PC-9 (cell line): ENCODE data around the gene SHE.

Experiments used
- EZH2 ChIP-seq: fragments of 200-600 bp; sonication (generic); IDR thresholded peaks from 2 replicates; pipeline ENCODE4 v1.8.0; 2017; ENCODE audit warnings: antibody characterized with exemption, low read depth
- TF ChIP-seq, protein P1 (sequence below): fragments of 200-600 bp; sonication (generic); conservative IDR thresholded peaks from 2 replicates; pipeline ENCODE4 v1.6.1; 2017; ENCODE audit warnings: mixed run types, antibody characterized with exemption, mild to moderate bottlenecking, moderate library complexity

DNA sequence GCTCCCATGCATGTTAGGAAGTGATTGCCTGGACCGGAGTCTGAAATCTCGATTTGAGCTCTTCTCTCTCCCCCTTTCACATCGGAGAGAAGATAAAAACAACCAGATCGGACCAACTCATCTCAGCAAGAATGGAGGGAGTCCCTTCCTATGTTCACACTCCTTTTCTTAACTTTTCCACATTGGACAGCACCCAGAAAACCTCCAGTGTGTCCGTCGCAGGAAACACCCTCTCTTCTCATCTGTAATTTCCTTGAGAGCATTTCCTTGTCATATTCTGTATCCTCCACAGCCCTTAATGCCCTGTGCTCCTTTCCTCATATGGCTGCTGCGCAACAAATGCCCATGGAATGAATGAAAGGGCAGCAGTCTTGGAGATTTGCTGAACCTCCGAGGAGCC, 1.7 kb downstream of the SHE start:
- TF ChIP-seq, protein P1, sequence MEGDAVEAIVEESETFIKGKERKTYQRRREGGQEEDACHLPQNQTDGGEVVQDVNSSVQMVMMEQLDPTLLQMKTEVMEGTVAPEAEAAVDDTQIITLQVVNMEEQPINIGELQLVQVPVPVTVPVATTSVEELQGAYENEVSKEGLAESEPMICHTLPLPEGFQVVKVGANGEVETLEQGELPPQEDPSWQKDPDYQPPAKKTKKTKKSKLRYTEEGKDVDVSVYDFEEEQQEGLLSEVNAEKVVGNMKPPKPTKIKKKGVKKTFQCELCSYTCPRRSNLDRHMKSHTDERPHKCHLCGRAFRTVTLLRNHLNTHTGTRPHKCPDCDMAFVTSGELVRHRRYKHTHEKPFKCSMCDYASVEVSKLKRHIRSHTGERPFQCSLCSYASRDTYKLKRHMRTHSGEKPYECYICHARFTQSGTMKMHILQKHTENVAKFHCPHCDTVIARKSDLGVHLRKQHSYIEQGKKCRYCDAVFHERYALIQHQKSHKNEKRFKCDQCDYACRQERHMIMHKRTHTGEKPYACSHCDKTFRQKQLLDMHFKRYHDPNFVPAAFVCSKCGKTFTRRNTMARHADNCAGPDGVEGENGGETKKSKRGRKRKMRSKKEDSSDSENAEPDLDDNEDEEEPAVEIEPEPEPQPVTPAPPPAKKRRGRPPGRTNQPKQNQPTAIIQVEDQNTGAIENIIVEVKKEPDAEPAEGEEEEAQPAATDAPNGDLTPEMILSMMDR = no peak
- TF ChIP-seq EZH2 = no peak
